ENCODE data around the gene LMAN2.

DNA sequence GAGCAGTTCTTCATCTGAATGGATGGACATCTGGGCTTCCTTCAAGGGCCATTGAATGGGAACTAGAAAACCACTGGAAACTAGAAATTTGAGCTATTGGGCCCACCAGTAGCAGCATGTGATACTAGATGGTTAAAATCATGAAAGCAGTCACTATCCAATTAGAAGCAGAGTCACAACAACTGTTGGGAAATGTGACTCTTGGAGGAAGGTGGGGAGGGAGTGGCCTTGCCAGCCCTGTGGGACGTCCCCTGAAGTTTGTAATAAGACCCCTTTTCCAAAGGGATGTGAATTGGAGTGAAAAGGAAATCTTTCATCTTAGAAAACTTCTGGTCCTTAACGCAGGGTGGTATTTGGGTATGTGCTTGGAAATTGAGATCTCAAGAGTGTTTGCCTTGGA is 53.5 kb downstream of the LMAN2 start:
- TF ChIP-seq, protein P1, sequence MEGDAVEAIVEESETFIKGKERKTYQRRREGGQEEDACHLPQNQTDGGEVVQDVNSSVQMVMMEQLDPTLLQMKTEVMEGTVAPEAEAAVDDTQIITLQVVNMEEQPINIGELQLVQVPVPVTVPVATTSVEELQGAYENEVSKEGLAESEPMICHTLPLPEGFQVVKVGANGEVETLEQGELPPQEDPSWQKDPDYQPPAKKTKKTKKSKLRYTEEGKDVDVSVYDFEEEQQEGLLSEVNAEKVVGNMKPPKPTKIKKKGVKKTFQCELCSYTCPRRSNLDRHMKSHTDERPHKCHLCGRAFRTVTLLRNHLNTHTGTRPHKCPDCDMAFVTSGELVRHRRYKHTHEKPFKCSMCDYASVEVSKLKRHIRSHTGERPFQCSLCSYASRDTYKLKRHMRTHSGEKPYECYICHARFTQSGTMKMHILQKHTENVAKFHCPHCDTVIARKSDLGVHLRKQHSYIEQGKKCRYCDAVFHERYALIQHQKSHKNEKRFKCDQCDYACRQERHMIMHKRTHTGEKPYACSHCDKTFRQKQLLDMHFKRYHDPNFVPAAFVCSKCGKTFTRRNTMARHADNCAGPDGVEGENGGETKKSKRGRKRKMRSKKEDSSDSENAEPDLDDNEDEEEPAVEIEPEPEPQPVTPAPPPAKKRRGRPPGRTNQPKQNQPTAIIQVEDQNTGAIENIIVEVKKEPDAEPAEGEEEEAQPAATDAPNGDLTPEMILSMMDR (IDR thresholded peaks at IDR 0.05; ENCODE audit: low read depth, low read length, poor library complexity, severe bottlenecking): no peak
- TF ChIP-seq EZH2phosphoT487 (IDR thresholded peaks at IDR 0.05; ENCODE audit: borderline replicate concordance, low read length): no peak
